ENCODE data around the gene MED17. TPM values are rescaled to one million over a fixed set of nuclear protein-coding genes. Genes with fewer than 3 reads are reported as not detected.

Gene MED17
- total RNA-seq, 6 experiments from 2014 or later: 4.8 to 10.1 (median 8.5) TPM

DNA sequence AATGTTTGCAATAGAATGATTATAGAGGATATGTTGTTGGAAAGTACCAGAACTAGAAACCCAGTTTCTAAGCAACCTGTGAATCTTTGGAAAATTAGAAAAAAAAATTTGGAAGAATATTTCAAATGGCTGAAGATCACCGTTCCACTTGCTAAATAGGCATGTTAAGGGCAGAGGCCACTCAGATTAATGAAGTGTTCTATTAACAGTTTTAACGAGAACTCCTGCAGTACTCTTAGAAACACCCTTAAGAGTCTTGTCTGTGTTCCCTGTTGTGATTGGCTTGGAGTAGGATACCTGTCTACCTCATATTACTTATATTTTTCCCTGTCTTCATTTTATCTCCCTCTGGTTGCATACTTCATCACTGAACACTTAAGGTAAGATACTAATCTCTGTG, 38.0 kb upstream of the MED17 start:
- Histone ChIP-seq H3K27ac (peak overlapping the region; percentile 41 to 97 (median 76)), H3K36me3 (peaks cover 0 to 14% (median 4%) of the 10 kb centered on the region in 4 donors), H3K9me3 (no peaks in the 10 kb centered on the region), H3K4me3 (peak overlapping the region in 2 of 3 donors; percentile 29 to 42), H3K27me3 (no peaks in the 10 kb centered on the region), H3K4me1 (peaks cover 0 to 38% (median 11%) of the 10 kb centered on the region in 4 donors)
- 7% methylated on average over 2 of the region's 2 CpGs for WGBS (ENCODE audit: insufficient coverage, low coverage, low lambda C conversion rate, missing lambda C conversion rate)
- DNase-seq (no peak), ATAC-seq (peak in 2 of 4 donors; percentile 37 to 49)
- intact Hi-C loops (cut with DNase I): no loop called here
- TF ChIP-seq, protein P1, sequence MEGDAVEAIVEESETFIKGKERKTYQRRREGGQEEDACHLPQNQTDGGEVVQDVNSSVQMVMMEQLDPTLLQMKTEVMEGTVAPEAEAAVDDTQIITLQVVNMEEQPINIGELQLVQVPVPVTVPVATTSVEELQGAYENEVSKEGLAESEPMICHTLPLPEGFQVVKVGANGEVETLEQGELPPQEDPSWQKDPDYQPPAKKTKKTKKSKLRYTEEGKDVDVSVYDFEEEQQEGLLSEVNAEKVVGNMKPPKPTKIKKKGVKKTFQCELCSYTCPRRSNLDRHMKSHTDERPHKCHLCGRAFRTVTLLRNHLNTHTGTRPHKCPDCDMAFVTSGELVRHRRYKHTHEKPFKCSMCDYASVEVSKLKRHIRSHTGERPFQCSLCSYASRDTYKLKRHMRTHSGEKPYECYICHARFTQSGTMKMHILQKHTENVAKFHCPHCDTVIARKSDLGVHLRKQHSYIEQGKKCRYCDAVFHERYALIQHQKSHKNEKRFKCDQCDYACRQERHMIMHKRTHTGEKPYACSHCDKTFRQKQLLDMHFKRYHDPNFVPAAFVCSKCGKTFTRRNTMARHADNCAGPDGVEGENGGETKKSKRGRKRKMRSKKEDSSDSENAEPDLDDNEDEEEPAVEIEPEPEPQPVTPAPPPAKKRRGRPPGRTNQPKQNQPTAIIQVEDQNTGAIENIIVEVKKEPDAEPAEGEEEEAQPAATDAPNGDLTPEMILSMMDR (IDR thresholded peaks at IDR 0.05): no peak
- TF ChIP-seq POLR2A (IDR thresholded peaks at IDR 0.05): no peak

- TF ChIP-seq, protein P1 (IDR thresholded peaks at IDR 0.05): no peak
- TF ChIP-seq POLR2A (IDR thresholded peaks at IDR 0.05): no peak
- Histone ChIP-seq H3K36me3 (peaks cover 0 to 16% (median 4%) of the 10 kb centered on the region in 4 donors), H3K4me3 (peak overlapping the region in 2 of 3 donors; percentile 29 to 42), H3K27me3 (no peaks in the 10 kb centered on the region), H3K9me3 (no peaks in the 10 kb centered on the region), H3K27ac (peak overlapping the region in 2 of 3 donors; percentile 76 to 97), H3K4me1 (peaks cover 0 to 38% (median 11%) of the 10 kb centered on the region in 4 donors)
- intact Hi-C loops (cut with DNase I): no loop called here
- WGBS (ENCODE audit: insufficient coverage, low coverage, low lambda C conversion rate, missing lambda C conversion rate): 23% methylated on average over 1 of the region's 1 CpG
- DNase-seq: no peak
- ATAC-seq: peak; percentile 55 to 65 (median 60)
Observed at GRCh38 chr11:93747122-93747521, 37.0 kb upstream of the MED17 start.

DNA sequence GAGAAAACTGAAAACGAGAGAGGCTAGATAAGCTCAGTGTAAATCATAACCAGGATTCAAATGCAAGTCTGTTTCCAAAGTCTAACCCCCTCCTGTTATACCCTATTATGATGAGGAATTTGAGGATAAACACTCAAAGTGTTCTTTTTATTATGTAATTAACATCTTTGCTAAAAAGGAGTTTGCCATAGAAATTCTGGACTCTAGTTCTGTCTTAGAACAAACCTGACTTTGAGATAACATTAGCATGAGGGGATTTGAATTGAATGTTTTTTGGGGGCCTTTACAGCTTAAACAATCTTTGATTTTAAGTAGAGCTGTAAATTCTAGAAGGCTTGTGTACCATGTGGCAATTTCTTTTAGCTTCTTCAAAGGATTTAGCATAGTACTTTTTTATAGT, 33.1 kb upstream of the MED17 start:
- Histone ChIP-seq H3K36me3 (peaks cover 0 to 42% (median 13%) of the 10 kb centered on the region in 4 donors), H3K4me1 (peaks cover 0 to 18% (median 0%) of the 10 kb centered on the region in 4 donors), H3K9me3 (no peaks in the 10 kb centered on the region), H3K27ac (no peak overlapping the region), H3K4me3 (no peak overlapping the region), H3K27me3 (no peaks in the 10 kb centered on the region)
- intact Hi-C loops (cut with DNase I): no loop called here
- ATAC-seq: no peak
- no peak for DNase-seq
- 93% methylated on average over 1 of the region's 1 CpG for WGBS (ENCODE audit: insufficient coverage, low coverage, low lambda C conversion rate, missing lambda C conversion rate)
- TF ChIP-seq, protein P1 (IDR thresholded peaks at IDR 0.05): no peak

GRCh38 chr11:93753241-93753640, 30.8 kb upstream of the MED17 start:
- no peak overlapping the region for H3K4me3 ChIP-seq
- H3K27ac ChIP-seq: no peak overlapping the region
- WGBS (ENCODE audit: insufficient coverage, low coverage, low lambda C conversion rate, missing lambda C conversion rate): 71% methylated on average over 2 of the region's 2 CpGs
- intact Hi-C loops (cut with DNase I): no loop called here
- TF ChIP-seq, protein P1 (IDR thresholded peaks at IDR 0.05): no peak
- H3K4me1 ChIP-seq: peaks cover 0 to 16% (median 0%) of the 10 kb centered on the region in 4 donors
- H3K36me3 ChIP-seq: peaks cover 0 to 65% (median 27%) of the 10 kb centered on the region in 4 donors
- H3K27me3 ChIP-seq: no peaks in the 10 kb centered on the region
- ATAC-seq (peak in 1 of 4 donors; percentile 39), DNase-seq (no peak)
- no peaks in the 10 kb centered on the region for H3K9me3 ChIP-seq

DNA sequence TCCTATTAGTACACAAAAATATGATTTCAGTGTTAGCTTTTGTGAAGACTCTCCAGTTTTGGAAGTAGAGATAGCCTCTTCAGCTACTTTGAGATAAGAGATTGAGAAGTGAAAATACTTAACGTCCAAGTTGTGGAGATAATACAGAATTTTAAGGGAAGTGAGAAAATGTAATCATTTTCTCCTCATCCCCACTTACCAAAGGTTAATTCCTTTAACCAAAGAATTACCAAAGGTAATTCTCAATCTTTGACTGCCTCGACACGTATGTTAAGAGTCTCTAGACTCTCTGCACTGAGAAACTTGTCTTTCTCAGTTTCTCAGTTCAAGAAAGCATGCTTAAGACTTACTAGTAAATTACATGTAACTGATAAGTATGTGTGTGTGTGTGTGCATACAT, 27.3 kb upstream of the MED17 start:
- DNase-seq (no peak), ATAC-seq (no peak)
- Histone ChIP-seq H3K4me1 (no peaks in the 10 kb centered on the region), H3K4me3 (no peak overlapping the region), H3K27me3 (no peaks in the 10 kb centered on the region), H3K27ac (no peak overlapping the region), H3K9me3 (no peaks in the 10 kb centered on the region), H3K36me3 (peaks cover 0 to 83% (median 40%) of the 10 kb centered on the region in 4 donors)
- WGBS (ENCODE audit: insufficient coverage, low coverage, low lambda C conversion rate, missing lambda C conversion rate): 74% methylated on average over 3 of the region's 3 CpGs
- intact Hi-C loops (cut with DNase I): no loop called here
- TF ChIP-seq, protein P1 (IDR thresholded peaks at IDR 0.05): no peak
- no peak for TF ChIP-seq POLR2A (IDR thresholded peaks at IDR 0.05)

All from right lobe of liver (tissue), 6 donors.